Activated naive CD4-positive, alpha-beta T cell treated with anti-CD3 and anti-CD28 coated beads, Interleukin-2, amount 50 U/mL, for 24 hours (primary cell): ENCODE results near the gene SH3RF3.

ENCODE experiments used
- H3K27ac Mint-ChIP-seq: one replicate; pipeline ENCODE4 v1.8.0; 2021; ENCODE audit warnings: mild to moderate bottlenecking, mixed read lengths
- H3K27me3 Mint-ChIP-seq: one replicate; pipeline ENCODE4 v1.8.0; 2021; ENCODE audit warnings: mixed read lengths
- H3K36me3 Mint-ChIP-seq: one replicate; pipeline ENCODE4 v1.8.0; 2021; ENCODE audit warnings: mixed read lengths
- H3K4me1 Mint-ChIP-seq: one replicate; pipeline ENCODE4 v1.8.0; 2021; ENCODE audit warnings: mixed read lengths
- H3K4me3 Mint-ChIP-seq: one replicate; pipeline ENCODE4 v1.8.0; 2021; ENCODE audit warnings: mild to moderate bottlenecking, mixed read lengths
- H3K9me3 Mint-ChIP-seq: one replicate; pipeline ENCODE4 v1.8.0; 2021; ENCODE audit warnings: mixed read lengths

The SH3RF3 gene

GRCh38 chr2:109349503-109350465, 220.8 kb downstream of the SH3RF3 start:
- H3K36me3 Mint-ChIP-seq = no peaks in the 10 kb centered on the region
- H3K9me3 Mint-ChIP-seq = no peaks in the 10 kb centered on the region
- H3K4me3 Mint-ChIP-seq = peak overlapping the region; percentile 49
- H3K27ac Mint-ChIP-seq = no peak overlapping the region
- H3K27me3 Mint-ChIP-seq = no peaks in the 10 kb centered on the region
- H3K4me1 Mint-ChIP-seq = peaks cover 48% of the 10 kb centered on the region

- H3K36me3 Mint-ChIP-seq = no peaks in the 10 kb centered on the region
- no peaks in the 10 kb centered on the region for H3K27me3 Mint-ChIP-seq
- H3K27ac Mint-ChIP-seq = peak overlapping the region; percentile 26
- H3K4me3 Mint-ChIP-seq = no peak overlapping the region
- no peaks in the 10 kb centered on the region for H3K9me3 Mint-ChIP-seq
- peaks cover 48% of the 10 kb centered on the region for H3K4me1 Mint-ChIP-seq
Measured at GRCh38 chr2:109350526-109350925, 221.5 kb downstream of the SH3RF3 start.

GRCh38 chr2:109351164-109351756, 222.3 kb downstream of the SH3RF3 start:
- peak overlapping the region; percentile 26 for H3K27ac Mint-ChIP-seq
- H3K36me3 Mint-ChIP-seq = no peaks in the 10 kb centered on the region
- H3K4me3 Mint-ChIP-seq = no peak overlapping the region
- no peaks in the 10 kb centered on the region for H3K27me3 Mint-ChIP-seq
- H3K9me3 Mint-ChIP-seq = no peaks in the 10 kb centered on the region
- H3K4me1 Mint-ChIP-seq = peaks cover 46% of the 10 kb centered on the region

- Mint-ChIP-seq H3K36me3 (no peaks in the 10 kb centered on the region), H3K27me3 (no peaks in the 10 kb centered on the region), H3K9me3 (no peaks in the 10 kb centered on the region), H3K4me3 (no peak overlapping the region), H3K27ac (peak overlapping the region; percentile 1), H3K4me1 (peaks cover 44% of the 10 kb centered on the region)
Measured at GRCh38 chr2:109352056-109352897, 223.3 kb downstream of the SH3RF3 start.

- H3K4me3 Mint-ChIP-seq = no peak overlapping the region
- peaks cover 38% of the 10 kb centered on the region for H3K4me1 Mint-ChIP-seq
- H3K27ac Mint-ChIP-seq = peak overlapping the region; percentile 26
- H3K9me3 Mint-ChIP-seq = peaks cover 5% of the 10 kb centered on the region
- H3K27me3 Mint-ChIP-seq = no peaks in the 10 kb centered on the region
- H3K36me3 Mint-ChIP-seq = no peaks in the 10 kb centered on the region
Measured at GRCh38 chr2:109352898-109353689, 224.1 kb downstream of the SH3RF3 start.

- Mint-ChIP-seq H3K9me3 (peaks cover 15% of the 10 kb centered on the region), H3K27me3 (no peaks in the 10 kb centered on the region), H3K27ac (no peak overlapping the region), H3K4me3 (no peak overlapping the region), H3K4me1 (peaks cover 29% of the 10 kb centered on the region), H3K36me3 (peaks cover 6% of the 10 kb centered on the region)
Measured at GRCh38 chr2:109353806-109354745, 225.1 kb downstream of the SH3RF3 start.

GRCh38 chr2:109355192-109355843, 226.3 kb downstream of the SH3RF3 start:
- H3K4me3 Mint-ChIP-seq = no peak overlapping the region
- H3K9me3 Mint-ChIP-seq = peaks cover 17% of the 10 kb centered on the region
- no peak overlapping the region for H3K27ac Mint-ChIP-seq
- H3K4me1 Mint-ChIP-seq = peaks cover 16% of the 10 kb centered on the region
- no peaks in the 10 kb centered on the region for H3K27me3 Mint-ChIP-seq
- H3K36me3 Mint-ChIP-seq = peaks cover 9% of the 10 kb centered on the region

GRCh38 chr2:109356324-109357035, 227.5 kb downstream of the SH3RF3 start:
- peaks cover 12% of the 10 kb centered on the region for H3K36me3 Mint-ChIP-seq
- H3K4me1 Mint-ChIP-seq = peaks cover 4% of the 10 kb centered on the region
- H3K4me3 Mint-ChIP-seq = no peak overlapping the region
- H3K27ac Mint-ChIP-seq = no peak overlapping the region
- no peaks in the 10 kb centered on the region for H3K27me3 Mint-ChIP-seq
- H3K9me3 Mint-ChIP-seq = peaks cover 17% of the 10 kb centered on the region

GRCh38 chr2:109364217-109364616, 235.2 kb downstream of the SH3RF3 start:
- Mint-ChIP-seq H3K27ac (no peak overlapping the region), H3K9me3 (peaks cover under 1% of the 10 kb centered on the region), H3K36me3 (peaks cover 5% of the 10 kb centered on the region), H3K4me1 (peaks cover 7% of the 10 kb centered on the region), H3K27me3 (no peaks in the 10 kb centered on the region), H3K4me3 (no peak overlapping the region)

- H3K4me1 Mint-ChIP-seq = peaks cover 7% of the 10 kb centered on the region
- no peaks in the 10 kb centered on the region for H3K27me3 Mint-ChIP-seq
- no peaks in the 10 kb centered on the region for H3K9me3 Mint-ChIP-seq
- peaks cover 3% of the 10 kb centered on the region for H3K36me3 Mint-ChIP-seq
- no peak overlapping the region for H3K27ac Mint-ChIP-seq
- H3K4me3 Mint-ChIP-seq = no peak overlapping the region
Measured at GRCh38 chr2:109365131-109365530, 236.1 kb downstream of the SH3RF3 start.

GRCh38 chr2:109367683-109368082, 238.7 kb downstream of the SH3RF3 start:
- no peak overlapping the region for H3K4me3 Mint-ChIP-seq
- no peaks in the 10 kb centered on the region for H3K9me3 Mint-ChIP-seq
- peaks cover 7% of the 10 kb centered on the region for H3K4me1 Mint-ChIP-seq
- H3K36me3 Mint-ChIP-seq = no peaks in the 10 kb centered on the region
- H3K27ac Mint-ChIP-seq = no peak overlapping the region
- H3K27me3 Mint-ChIP-seq = no peaks in the 10 kb centered on the region

GRCh38 chr2:109368798-109369197, 239.8 kb downstream of the SH3RF3 start:
- no peaks in the 10 kb centered on the region for H3K27me3 Mint-ChIP-seq
- no peaks in the 10 kb centered on the region for H3K9me3 Mint-ChIP-seq
- no peaks in the 10 kb centered on the region for H3K36me3 Mint-ChIP-seq
- H3K4me1 Mint-ChIP-seq = peaks cover 7% of the 10 kb centered on the region
- H3K4me3 Mint-ChIP-seq = no peak overlapping the region
- no peak overlapping the region for H3K27ac Mint-ChIP-seq

- Mint-ChIP-seq H3K27ac (no peak overlapping the region), H3K36me3 (no peaks in the 10 kb centered on the region), H3K9me3 (no peaks in the 10 kb centered on the region), H3K4me1 (no peaks in the 10 kb centered on the region), H3K27me3 (no peaks in the 10 kb centered on the region), H3K4me3 (no peak overlapping the region)
Measured at GRCh38 chr2:109369671-109370191, 240.7 kb downstream of the SH3RF3 start.
